ENCODE measurements around the gene TMUB2.

GRCh38 chr17:44221084-44221861, 34.5 kb downstream of the TMUB2 start:
- no peak for TF ChIP-seq EZH2phosphoT487 (IDR thresholded peaks at IDR 0.05; ENCODE audit: insufficient read depth, low read depth)
- no peak for TF ChIP-seq EZH2 (IDR thresholded peaks at IDR 0.05; ENCODE audit: insufficient read depth, poor library complexity, severe bottlenecking)
